GM19193 (cell line): ENCODE results near the gene C1orf226.

Experiments
- POLR2A ChIP-seq: IDR thresholded peaks from 4 replicates; pipeline ENCODE4 v1.6.1; 2011; ENCODE audit not compliant: insufficient read depth, insufficient read length; ENCODE audit errors: extremely low read depth

Gene C1orf226

GRCh38 chr1:162360237-162360873, 21.2 kb upstream of the C1orf226 start:
- TF ChIP-seq POLR2A = no peak

- TF ChIP-seq POLR2A = no peak
Observed at GRCh38 chr1:162360874-162361260, 20.7 kb upstream of the C1orf226 start.

GRCh38 chr1:162361349-162361748, 20.2 kb upstream of the C1orf226 start:
- no peak for TF ChIP-seq POLR2A

GRCh38 chr1:162363823-162364222, 17.7 kb upstream of the C1orf226 start:
- no peak for TF ChIP-seq POLR2A

GRCh38 chr1:162364498-162364897, 17.0 kb upstream of the C1orf226 start:
- no peak for TF ChIP-seq POLR2A

GRCh38 chr1:162365284-162366020, 16.1 kb upstream of the C1orf226 start:
- no peak for TF ChIP-seq POLR2A

GRCh38 chr1:162366149-162366548, 15.4 kb upstream of the C1orf226 start:
- no peak for TF ChIP-seq POLR2A

- no peak for TF ChIP-seq POLR2A
Observed at GRCh38 chr1:162366671-162367070, 14.9 kb upstream of the C1orf226 start.

GRCh38 chr1:162367073-162367472, 14.5 kb upstream of the C1orf226 start:
- TF ChIP-seq POLR2A = no peak

GRCh38 chr1:162367772-162368171, 13.8 kb upstream of the C1orf226 start:
- TF ChIP-seq POLR2A = no peak

GRCh38 chr1:162368451-162368850, 13.1 kb upstream of the C1orf226 start:
- TF ChIP-seq POLR2A = no peak

GRCh38 chr1:162369571-162369970, 12.0 kb upstream of the C1orf226 start:
- no peak for TF ChIP-seq POLR2A

- TF ChIP-seq POLR2A = no peak
Observed at GRCh38 chr1:162370161-162370560, 11.4 kb upstream of the C1orf226 start.

GRCh38 chr1:162370721-162371120, 10.8 kb upstream of the C1orf226 start:
- no peak for TF ChIP-seq POLR2A

GRCh38 chr1:162371611-162372010, 9.9 kb upstream of the C1orf226 start:
- TF ChIP-seq POLR2A = no peak
